Lower lobe of right lung (tissue), 2 donors: ENCODE data around the gene MAFG. TPM values are rescaled to one million over a fixed set of nuclear protein-coding genes. Genes with fewer than 3 reads are reported as not detected.
"Not testable (repeated sequence)": the region's sequence is repeated elsewhere in the genome, so short reads cannot be mapped to it uniquely, and the experiment has no call there.

Experiments
- ATAC-seq, 2 donors: fragments of 200-7000 bp; cut with Tn5 transposase; one replicate each; pipeline ENCODE4 v1.9.1; 2020 to 2022; ENCODE audit warnings: mild to moderate bottlenecking in 2 of 2, moderate library complexity in 2 of 2
- DNase-seq: peaks from one replicate; pipeline ENCODE4 v3.0.0-alpha.2; 2020
- H3K27ac ChIP-seq: fragments of 200-600 bp; one replicate; pipeline ENCODE4 v1.8.0; 2022
- H3K27me3 ChIP-seq: fragments of 200-600 bp; one replicate; pipeline ENCODE4 v1.8.0; 2022; ENCODE audit warnings: low read depth
- H3K36me3 ChIP-seq: fragments of 200-600 bp; one replicate; pipeline ENCODE4 v1.8.0; 2022; ENCODE audit warnings: mild to moderate bottlenecking
- H3K4me1 ChIP-seq: fragments of 200-600 bp; one replicate; pipeline ENCODE4 v1.8.0; 2022
- H3K4me3 ChIP-seq: fragments of 200-600 bp; one replicate; pipeline ENCODE4 v1.8.0; 2022; ENCODE audit warnings: mild to moderate bottlenecking
- H3K9me3 ChIP-seq: fragments of 200-600 bp; one replicate; pipeline ENCODE4 v1.8.0; 2022
- intact Hi-C: fragments of 100-400 bp; cut with DNase I; formaldehyde crosslinking; loops from one replicate; pipeline ENCODE4 v1.11.0; 2022
- total RNA-seq: library from RNA; stranded (reverse); fragmentation: NEBNext Ultra II Directional; extraction: Animal tissue kit (Norgen Biotek cat#: 25700); gene quantifications from one replicate; pipeline ENCODE4 v1.2.1, GENCODE V29; 2021
- TF ChIP-seq, protein P1 (sequence below): fragments of 200-600 bp; IDR thresholded peaks from one replicate; pipeline ENCODE4 v1.8.0; 2022; ENCODE audit warnings: antibody characterized with exemption, mild to moderate bottlenecking
- donor health status: DM: no; HTN: yes; CAD: no; lungs with severe emphysema.

MAFG gene
- total RNA-seq, 1 donor from 2014 or later, result 30.7 TPM

DNA sequence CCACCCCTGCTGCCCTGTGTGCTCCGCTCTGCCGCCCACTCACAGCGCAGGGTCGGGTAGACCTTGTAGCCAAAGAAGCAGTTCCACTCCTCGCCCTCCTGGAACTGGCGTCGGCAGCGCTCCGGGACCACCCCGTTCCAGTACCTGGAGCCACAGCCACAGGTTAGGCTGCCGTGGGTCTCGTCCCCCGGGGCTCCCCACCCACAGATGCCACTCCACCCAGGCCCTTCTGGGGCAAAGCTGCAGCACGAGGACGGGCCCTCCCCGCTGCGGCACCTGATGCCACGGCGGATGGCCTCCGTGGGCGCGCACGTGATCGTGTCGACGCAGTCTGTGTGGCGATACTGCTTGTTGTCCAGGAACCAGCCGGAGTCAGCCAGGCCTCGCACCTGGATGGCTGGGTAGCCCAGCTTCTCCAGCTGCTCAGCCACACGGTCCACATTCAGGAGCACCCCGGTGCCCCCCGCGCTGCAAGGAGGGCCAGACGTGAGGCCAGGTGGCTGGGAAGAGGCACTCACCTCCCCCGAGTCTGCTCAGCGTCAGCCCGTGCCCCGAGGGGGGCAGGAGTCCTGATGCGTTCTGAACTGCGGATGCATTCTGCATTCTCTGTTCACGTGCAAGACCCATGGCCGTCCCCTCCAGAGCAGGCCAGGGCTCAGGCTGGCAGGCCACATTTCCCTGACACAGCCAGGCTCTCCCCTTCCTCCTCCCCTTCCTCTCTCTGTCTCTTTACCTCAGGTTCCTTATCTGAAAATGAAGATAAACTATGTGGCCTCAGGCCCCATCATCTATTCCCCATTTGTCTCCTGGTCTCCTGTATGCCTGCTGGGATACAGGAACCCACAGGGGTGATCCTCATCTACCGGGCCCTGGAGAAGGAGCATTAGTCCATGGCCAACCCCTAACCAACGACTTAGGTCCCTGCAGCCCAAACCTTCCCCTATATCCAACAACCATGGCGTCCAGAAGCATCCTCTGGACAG lies 29.4 kb upstream of the MAFG start:
- Histone ChIP-seq H3K4me3 (no peak overlapping the region), H3K9me3 (no peaks in the 10 kb centered on the region), H3K27ac (no peak overlapping the region), H3K36me3 (no peaks in the 10 kb centered on the region), H3K27me3 (peaks cover 38% of the 10 kb centered on the region), H3K4me1 (peaks cover 14% of the 10 kb centered on the region)
- DNase-seq (no peak), ATAC-seq (no peak)
- intact Hi-C loops, result no loop called here
- TF ChIP-seq, protein P1, sequence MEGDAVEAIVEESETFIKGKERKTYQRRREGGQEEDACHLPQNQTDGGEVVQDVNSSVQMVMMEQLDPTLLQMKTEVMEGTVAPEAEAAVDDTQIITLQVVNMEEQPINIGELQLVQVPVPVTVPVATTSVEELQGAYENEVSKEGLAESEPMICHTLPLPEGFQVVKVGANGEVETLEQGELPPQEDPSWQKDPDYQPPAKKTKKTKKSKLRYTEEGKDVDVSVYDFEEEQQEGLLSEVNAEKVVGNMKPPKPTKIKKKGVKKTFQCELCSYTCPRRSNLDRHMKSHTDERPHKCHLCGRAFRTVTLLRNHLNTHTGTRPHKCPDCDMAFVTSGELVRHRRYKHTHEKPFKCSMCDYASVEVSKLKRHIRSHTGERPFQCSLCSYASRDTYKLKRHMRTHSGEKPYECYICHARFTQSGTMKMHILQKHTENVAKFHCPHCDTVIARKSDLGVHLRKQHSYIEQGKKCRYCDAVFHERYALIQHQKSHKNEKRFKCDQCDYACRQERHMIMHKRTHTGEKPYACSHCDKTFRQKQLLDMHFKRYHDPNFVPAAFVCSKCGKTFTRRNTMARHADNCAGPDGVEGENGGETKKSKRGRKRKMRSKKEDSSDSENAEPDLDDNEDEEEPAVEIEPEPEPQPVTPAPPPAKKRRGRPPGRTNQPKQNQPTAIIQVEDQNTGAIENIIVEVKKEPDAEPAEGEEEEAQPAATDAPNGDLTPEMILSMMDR, result no peak

- intact Hi-C loops, result no loop called here
- H3K9me3 ChIP-seq, result no peaks in the 10 kb centered on the region
- TF ChIP-seq, protein P1, result no peak
- H3K4me1 ChIP-seq, result peaks cover 14% of the 10 kb centered on the region
- peaks cover 33% of the 10 kb centered on the region for H3K27me3 ChIP-seq
- DNase-seq, result no peak
- no peaks in the 10 kb centered on the region for H3K36me3 ChIP-seq
- no peak for ATAC-seq
- H3K27ac ChIP-seq, result no peak overlapping the region
- H3K4me3 ChIP-seq, result no peak overlapping the region
Measured at GRCh38 chr17:81955756-81956544, 28.4 kb upstream of the MAFG start.

DNA sequence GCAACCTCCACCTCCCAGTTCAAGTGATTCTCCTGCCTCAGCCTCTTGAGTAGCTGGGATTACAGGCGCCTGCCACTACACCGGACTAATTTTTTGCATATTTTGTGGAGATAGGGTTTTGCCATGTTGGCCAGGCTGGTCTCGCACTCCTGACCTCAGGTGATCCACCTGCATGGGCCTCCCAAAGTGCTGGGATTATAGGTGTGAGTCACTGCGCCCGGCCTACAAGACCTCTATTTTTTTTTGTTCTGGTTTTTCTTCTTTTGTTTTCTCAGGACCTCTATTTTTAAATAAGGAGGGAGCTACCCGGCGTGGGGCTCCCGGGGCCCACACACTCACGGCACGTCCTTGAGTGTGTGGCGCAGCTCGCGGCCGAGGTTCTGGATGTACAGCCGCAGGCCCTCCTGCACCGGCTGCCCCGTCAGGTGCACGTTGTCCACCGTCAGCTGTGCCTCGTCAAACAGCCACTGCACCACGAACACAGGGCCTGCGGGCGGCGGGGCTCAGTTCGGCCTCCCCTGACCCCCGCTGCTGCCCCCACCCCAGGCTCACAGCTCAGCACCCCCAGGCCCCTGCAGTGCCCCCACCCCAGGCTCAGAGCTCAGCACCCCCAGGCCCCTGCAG lies 27.6 kb upstream of the MAFG start:
- DNase-seq, result no peak
- Histone ChIP-seq H3K36me3 (no peaks in the 10 kb centered on the region), H3K4me1 (peaks cover 9% of the 10 kb centered on the region), H3K27ac (no peak overlapping the region), H3K9me3 (no peaks in the 10 kb centered on the region), H3K27me3 (peaks cover 28% of the 10 kb centered on the region), H3K4me3 (no peak overlapping the region)
- TF ChIP-seq, protein P1, result no peak
- no peak for ATAC-seq
- intact Hi-C loops, result no loop called here

DNA sequence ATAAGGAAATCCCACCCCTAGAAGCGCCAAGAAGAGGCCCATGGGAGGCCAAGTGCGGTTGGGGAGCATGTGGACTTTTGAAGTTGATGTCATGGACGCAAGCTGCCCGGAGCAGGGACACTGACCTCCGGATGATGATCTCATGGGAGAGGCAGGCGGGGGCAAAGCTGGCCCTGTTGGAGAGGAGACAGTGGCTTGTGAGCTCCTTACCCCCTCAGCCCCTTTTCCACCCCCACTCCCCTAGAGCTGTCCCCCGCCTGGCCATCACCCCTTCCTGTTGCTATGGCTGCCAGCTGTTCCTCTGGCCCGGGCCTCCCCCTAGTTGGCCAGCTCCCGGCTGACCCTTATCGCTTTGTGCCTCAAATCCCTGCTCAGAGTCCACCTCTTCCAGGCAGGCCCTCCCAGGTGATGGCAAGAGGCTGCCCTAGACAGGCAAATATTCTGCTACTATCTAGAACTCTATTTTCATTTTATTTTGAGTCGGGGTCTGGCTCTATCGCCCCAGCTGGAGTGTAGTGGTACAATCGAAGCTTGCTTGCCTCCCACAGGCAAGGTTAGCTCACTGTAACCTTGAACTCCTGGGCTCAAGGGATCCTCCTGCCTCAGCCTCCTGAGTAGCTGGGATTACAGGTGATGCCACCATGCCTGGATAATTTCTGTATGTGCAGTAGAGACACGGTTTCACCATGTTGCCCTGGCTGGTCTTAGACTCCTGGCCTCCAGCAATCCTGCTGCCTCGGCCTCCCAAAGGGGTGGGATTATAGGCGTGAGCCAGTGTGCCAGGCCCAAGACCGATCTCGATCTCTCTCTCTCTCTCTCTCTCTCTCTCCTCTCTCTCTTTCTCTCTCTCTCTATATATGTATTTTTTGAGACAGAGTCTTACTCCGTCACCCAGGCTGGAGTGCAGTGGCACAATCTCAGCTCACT lies 26.9 kb upstream of the MAFG start:
- Histone ChIP-seq H3K27ac (no peak overlapping the region), H3K27me3 (peaks cover 23% of the 10 kb centered on the region), H3K36me3 (no peaks in the 10 kb centered on the region), H3K4me1 (peaks cover 3% of the 10 kb centered on the region), H3K4me3 (no peak overlapping the region), H3K9me3 (no peaks in the 10 kb centered on the region)
- intact Hi-C loops, result no loop called here
- no peak for DNase-seq
- TF ChIP-seq, protein P1, result no peak
- ATAC-seq, result no peak

DNA sequence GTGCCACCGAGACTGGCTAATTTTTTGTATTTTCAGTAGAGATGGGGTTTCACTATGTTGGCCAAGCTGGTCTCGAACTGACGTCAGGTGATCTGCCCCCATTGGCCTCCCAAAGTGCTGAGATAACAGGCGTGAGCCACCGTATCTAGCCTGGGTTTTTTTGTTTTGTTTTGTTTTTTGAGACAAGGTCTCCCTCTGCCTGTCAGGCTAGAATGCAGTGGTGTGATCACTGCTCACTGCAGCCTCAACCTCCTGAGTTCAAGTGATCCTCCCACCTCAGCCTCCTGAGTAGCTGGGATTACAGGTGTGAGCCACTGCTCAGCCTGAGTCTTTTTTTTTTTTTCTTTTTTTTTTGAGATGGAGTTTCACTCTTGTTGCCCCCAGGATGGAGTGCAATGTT lies 25.9 kb upstream of the MAFG start:
- H3K27ac ChIP-seq, H3K9me3 ChIP-seq, DNase-seq, intact Hi-C loops, H3K36me3 ChIP-seq, ATAC-seq, H3K4me1 ChIP-seq, H3K4me3 ChIP-seq: not testable (repeated sequence)
- peaks cover 14% of the 10 kb centered on the region for H3K27me3 ChIP-seq
